HL-60 (cell line): ENCODE data around the gene MYH2.

Experiments used
- REST ChIP-seq: IDR thresholded peaks from 2 replicates; pipeline ENCODE4 v1.6.1; 2012; ENCODE audit warnings: low read depth; ENCODE audit not compliant: insufficient replicate concordance
- TF ChIP-seq, protein P1 (sequence below): IDR thresholded peaks from one replicate; pipeline ENCODE4 v1.5.1; 2011; ENCODE audit warnings: low read length, control low read depth, inconsistent platforms; ENCODE audit not compliant: insufficient read depth

DNA sequence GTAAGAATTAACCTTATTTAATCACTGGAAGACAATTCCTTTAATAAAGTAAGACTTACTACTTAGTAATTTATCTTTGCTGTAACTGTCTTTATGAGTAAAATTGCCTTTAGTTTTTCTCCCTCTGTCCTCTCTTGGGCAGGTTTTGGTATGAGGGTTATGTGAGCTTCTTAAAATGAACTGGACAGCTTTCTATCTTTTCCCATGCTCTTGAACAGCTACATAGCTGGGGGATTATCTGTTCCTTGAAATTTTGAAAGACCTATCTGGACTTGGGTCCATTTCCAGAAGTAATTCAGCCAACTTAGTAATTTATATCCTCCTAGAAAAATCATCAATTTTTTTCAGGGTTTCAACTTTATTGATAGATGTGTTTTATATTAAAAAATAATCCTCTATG lies 27.5 kb downstream of the MYH2 start:
- TF ChIP-seq, protein P1, sequence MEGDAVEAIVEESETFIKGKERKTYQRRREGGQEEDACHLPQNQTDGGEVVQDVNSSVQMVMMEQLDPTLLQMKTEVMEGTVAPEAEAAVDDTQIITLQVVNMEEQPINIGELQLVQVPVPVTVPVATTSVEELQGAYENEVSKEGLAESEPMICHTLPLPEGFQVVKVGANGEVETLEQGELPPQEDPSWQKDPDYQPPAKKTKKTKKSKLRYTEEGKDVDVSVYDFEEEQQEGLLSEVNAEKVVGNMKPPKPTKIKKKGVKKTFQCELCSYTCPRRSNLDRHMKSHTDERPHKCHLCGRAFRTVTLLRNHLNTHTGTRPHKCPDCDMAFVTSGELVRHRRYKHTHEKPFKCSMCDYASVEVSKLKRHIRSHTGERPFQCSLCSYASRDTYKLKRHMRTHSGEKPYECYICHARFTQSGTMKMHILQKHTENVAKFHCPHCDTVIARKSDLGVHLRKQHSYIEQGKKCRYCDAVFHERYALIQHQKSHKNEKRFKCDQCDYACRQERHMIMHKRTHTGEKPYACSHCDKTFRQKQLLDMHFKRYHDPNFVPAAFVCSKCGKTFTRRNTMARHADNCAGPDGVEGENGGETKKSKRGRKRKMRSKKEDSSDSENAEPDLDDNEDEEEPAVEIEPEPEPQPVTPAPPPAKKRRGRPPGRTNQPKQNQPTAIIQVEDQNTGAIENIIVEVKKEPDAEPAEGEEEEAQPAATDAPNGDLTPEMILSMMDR = no peak
- TF ChIP-seq REST = no peak
